ENCODE data around the gene PLB1.

DNA sequence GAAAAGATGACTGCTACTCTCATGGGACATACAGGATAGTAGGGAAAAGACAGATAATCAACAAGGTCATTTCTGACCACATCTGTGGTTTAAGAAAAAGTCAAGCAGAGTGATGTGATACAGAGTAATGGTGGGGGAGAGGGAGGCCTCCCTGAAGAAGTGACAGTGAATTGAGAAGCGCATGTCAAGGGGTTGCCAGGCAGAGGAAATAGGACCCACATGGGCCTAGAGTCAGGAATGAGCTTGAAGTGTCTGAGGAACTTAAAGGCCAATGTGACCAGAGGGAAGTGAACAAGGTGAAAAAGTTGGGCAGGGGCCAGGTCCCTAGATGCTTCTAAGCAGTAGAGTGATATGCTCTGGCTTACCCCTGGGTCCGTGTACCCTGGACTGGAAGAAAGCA is 142.2 kb downstream of the PLB1 start:
- TF ChIP-seq, protein P1, sequence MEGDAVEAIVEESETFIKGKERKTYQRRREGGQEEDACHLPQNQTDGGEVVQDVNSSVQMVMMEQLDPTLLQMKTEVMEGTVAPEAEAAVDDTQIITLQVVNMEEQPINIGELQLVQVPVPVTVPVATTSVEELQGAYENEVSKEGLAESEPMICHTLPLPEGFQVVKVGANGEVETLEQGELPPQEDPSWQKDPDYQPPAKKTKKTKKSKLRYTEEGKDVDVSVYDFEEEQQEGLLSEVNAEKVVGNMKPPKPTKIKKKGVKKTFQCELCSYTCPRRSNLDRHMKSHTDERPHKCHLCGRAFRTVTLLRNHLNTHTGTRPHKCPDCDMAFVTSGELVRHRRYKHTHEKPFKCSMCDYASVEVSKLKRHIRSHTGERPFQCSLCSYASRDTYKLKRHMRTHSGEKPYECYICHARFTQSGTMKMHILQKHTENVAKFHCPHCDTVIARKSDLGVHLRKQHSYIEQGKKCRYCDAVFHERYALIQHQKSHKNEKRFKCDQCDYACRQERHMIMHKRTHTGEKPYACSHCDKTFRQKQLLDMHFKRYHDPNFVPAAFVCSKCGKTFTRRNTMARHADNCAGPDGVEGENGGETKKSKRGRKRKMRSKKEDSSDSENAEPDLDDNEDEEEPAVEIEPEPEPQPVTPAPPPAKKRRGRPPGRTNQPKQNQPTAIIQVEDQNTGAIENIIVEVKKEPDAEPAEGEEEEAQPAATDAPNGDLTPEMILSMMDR (IDR thresholded peaks at IDR 0.05; ENCODE audit: poor library complexity, severe bottlenecking), result no peak
- TF ChIP-seq EP300 (conservative IDR thresholded peaks at IDR 0.05; ENCODE audit: poor library complexity, severe bottlenecking) (no peak), RAD21 (conservative IDR thresholded peaks at IDR 0.05) (no peak), EZH2 (IDR thresholded peaks at IDR 0.05; ENCODE audit: borderline replicate concordance, insufficient read depth, low read length, poor library complexity, severe bottlenecking) (no peak), TAF1 (IDR thresholded peaks at IDR 0.05; ENCODE audit: low read depth) (no peak)

Data from neural cell (in vitro differentiated cells).